NCI-H1694 (cell line): ENCODE measurements around the gene MYOM1.
"Not testable (repeated sequence)": the region's sequence is repeated elsewhere in the genome, so short reads cannot be mapped to it uniquely, and the experiment has no call there.

Experiments
- DNase-seq: peaks from one replicate; lab custom pipeline; 2025; lab: John Stamatoyannopoulos, UW

The MYOM1 gene

DNA sequence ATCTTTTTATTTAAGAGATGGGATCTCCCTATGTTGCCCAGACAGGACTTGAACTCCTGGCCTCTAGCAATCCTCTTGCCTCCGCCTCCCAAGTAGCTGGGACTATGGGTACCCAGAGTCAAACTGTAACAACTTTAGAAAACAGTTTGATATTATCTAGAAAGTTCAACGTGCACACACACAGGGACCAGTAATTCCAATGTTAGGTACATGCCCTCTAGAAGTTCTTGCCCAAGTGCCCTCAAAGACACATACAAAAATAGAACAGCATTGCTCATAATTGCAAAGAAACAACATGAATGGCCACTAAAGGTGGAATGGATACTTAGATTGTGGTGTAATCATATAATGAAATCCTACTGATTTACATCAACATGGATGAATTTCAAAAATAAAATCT lies 194.2 kb downstream of the MYOM1 start:
- no peak for DNase-seq

DNA sequence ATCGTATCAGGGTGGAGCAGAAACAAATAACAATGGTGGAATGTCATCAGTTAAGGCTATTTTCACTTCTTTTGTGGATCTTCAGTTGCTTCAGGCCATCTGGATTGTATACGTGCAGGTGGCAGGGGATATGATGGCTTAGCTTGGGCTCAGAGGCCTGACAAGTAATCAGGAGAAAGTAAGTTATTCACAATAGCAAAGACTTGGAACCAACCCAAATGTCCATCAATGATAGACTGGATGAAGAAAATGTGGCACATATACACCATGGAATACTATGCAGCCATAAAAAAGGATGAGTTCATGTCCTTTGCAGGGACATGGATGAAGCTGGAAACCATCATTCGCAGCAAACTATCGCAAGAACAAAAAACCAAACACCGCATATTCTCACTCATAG lies 196.2 kb downstream of the MYOM1 start:
- DNase-seq: not testable (repeated sequence)
